K562 (cell line): Measurements from ENCODE around the gene CCDC28A. TPM values are rescaled to one million over a fixed set of nuclear protein-coding genes. Genes with fewer than 3 reads are reported as not detected.

Experiments used
- ATAC-seq: fragments of 200-7000 bp; cut with Tn5 transposase; 3 replicates; pipeline ENCODE4 v1.9.1; 2020; ENCODE audit warnings: moderate library complexity
- BruUV-seq: library from RNA; stranded (reverse); fragments of 400-500 nt; replicated peaks from 2 replicates; lab custom pipeline; 2021; lab: Mats Ljungman, UMichigan
- CTCF ChIA-PET: fragments of 300-600 bp; formaldehyde crosslinking; extraction: SDS; loops from one replicate; lab custom pipeline; 2021; ENCODE audit warnings: low intra/inter-chr PET ratio; lab: Yijun Ruan, JAX
- POLR2A ChIA-PET: fragments of 300-600, 350-650 bp; sonication (Branson Sonifier 250); formaldehyde crosslinking; extraction: SDS; loops from one replicate; lab custom pipeline; 2021; ENCODE audit warnings: antibody characterized with exemption, inconsistent platforms; lab: Yijun Ruan, JAX
- DNase-seq, 4 experiments: peaks; one replicate each; pipeline versions ENCODE4 v3.0.0 to v3.0.0-alpha.2; 2011 to 2018; ENCODE audit warnings: low spot score in 3 of 4, mixed read lengths in 3 of 4; ENCODE audit errors: extremely low read depth in 1 of 4
- FAIRE-seq: peaks from 2 replicates; lab custom pipeline; 2011; peaks lifted over from hg19 to GRCh38; lab: Jason Lieb, UNC
- H2AFZ ChIP-seq: 2 replicates; pipeline ENCODE4 v1.6.0; 2011; ENCODE audit warnings: low read depth, low read length, control low read depth, inconsistent platforms
- H3K27ac ChIP-seq: fragments of 200-600 bp; 3 replicates; pipeline ENCODE4 v1.8.0; 2011; ENCODE audit warnings: low read depth, mild to moderate bottlenecking, control low read depth, inconsistent platforms, low read length, moderate library complexity, mixed read lengths; ENCODE audit errors: extremely low read depth
- H3K27me3 ChIP-seq, 2 experiments: fragments of 300-600 bp in 1 of 2; 2 replicates in 1 of 2; 3 replicates in 1 of 2; pipeline versions ENCODE4 v1.6.0 to v1.8.0; 2011; ENCODE audit warnings: inconsistent platforms in 2 of 2, low read length in 2 of 2, mild to moderate bottlenecking in 1 of 2, mixed read lengths in 1 of 2, moderate library complexity in 1 of 2; ENCODE audit not compliant: control insufficient read depth in 2 of 2, insufficient read depth in 2 of 2
- H3K36me3 ChIP-seq: fragments of 300-600 bp; 3 replicates; pipeline ENCODE4 v1.8.0; 2011; ENCODE audit warnings: mild to moderate bottlenecking, low read length, inconsistent platforms; ENCODE audit not compliant: control insufficient read depth, insufficient read depth
- H3K4me1 ChIP-seq, 2 experiments: fragments of 200-600 bp in 1 of 2; replicated peaks in 1 of 2; 2 replicates in 1 of 2; 3 replicates in 1 of 2; pipeline versions ENCODE4 v1.5.1 to v1.8.0; 2011; ENCODE audit warnings: inconsistent platforms in 2 of 2, low read length in 2 of 2, mild to moderate bottlenecking in 1 of 2, mixed read lengths in 1 of 2, moderate library complexity in 1 of 2; ENCODE audit not compliant: control insufficient read depth in 2 of 2, insufficient read depth in 2 of 2
- H3K4me2 ChIP-seq: 2 replicates; pipeline ENCODE4 v1.6.1; 2011; ENCODE audit warnings: low read length, control low read depth, inconsistent platforms, mixed read lengths; ENCODE audit not compliant: insufficient read depth
- H3K4me3 ChIP-seq: fragments of 200-600 bp; sonication (generic), shearing (Covaris generic); 2 replicates; pipeline ENCODE4 v1.5.1; 2016; ENCODE audit warnings: control low read depth, inconsistent platforms
- H3K79me2 ChIP-seq: fragments of 200-600 bp; 3 replicates; pipeline ENCODE4 v1.8.0; 2011; ENCODE audit warnings: low read length, inconsistent platforms; ENCODE audit not compliant: control insufficient read depth, insufficient read depth
- H3K9ac ChIP-seq, 2 experiments: 2 replicates each; pipeline versions ENCODE4 v1.6.0 to v1.6.1; 2011; ENCODE audit warnings: low read depth in 2 of 2, low read length in 2 of 2, control low read depth in 1 of 2, inconsistent platforms in 1 of 2, mild to moderate bottlenecking in 1 of 2, mixed read lengths in 1 of 2; ENCODE audit not compliant: insufficient read depth in 1 of 2
- H3K9me1 ChIP-seq: one replicate; pipeline ENCODE4 v1.6.0; 2011; ENCODE audit warnings: inconsistent platforms, mild to moderate bottlenecking, low read length, moderate library complexity; ENCODE audit not compliant: control insufficient read depth, insufficient read depth
- H3K9me3 ChIP-seq: replicated peaks from 2 replicates; pipeline ENCODE4 v1.5.1; 2011; ENCODE audit warnings: low read depth, low read length, inconsistent platforms; ENCODE audit not compliant: control insufficient read depth, insufficient read depth
- H4K20me1 ChIP-seq: replicated peaks from 2 replicates; pipeline ENCODE4 v1.6.1; 2011; ENCODE audit warnings: low read length, inconsistent platforms, mixed read lengths; ENCODE audit not compliant: control insufficient read depth, insufficient read depth
- BRD9 ChIP-seq: fragments of 450-650 bp; IDR thresholded peaks from 2 replicates; pipeline ENCODE4 v1.6.1; 2018; ENCODE audit warnings: low read depth; ENCODE audit not compliant: partially characterized antibody
- CBFA2T2 ChIP-seq: fragments of 450-650 bp; conservative IDR thresholded peaks from 2 replicates; pipeline ENCODE4 v1.6.1; 2017; ENCODE audit warnings: mild to moderate bottlenecking
- CBX2 ChIP-seq: fragments of 200-600 bp; sonication (generic); IDR thresholded peaks from one replicate; pipeline ENCODE4 v1.6.1; 2012; ENCODE audit warnings: mild to moderate bottlenecking, low read length, inconsistent platforms; ENCODE audit not compliant: insufficient read depth, poor library complexity, severe bottlenecking
- GTF2A2 ChIP-seq: IDR thresholded peaks from 2 replicates; pipeline ENCODE4 v1.6.1; 2016; ENCODE audit warnings: mild to moderate bottlenecking, missing genetic modification characterization, missing compliant biosample characterization
- HNRNPL ChIP-seq: fragments of 200-400 bp; formaldehyde crosslinking; IDR thresholded peaks from 2 replicates; pipeline ENCODE4 v1.6.1; 2017; ENCODE audit warnings: low read depth, mild to moderate bottlenecking, low read length
- SIX5 ChIP-seq, 2 experiments: IDR thresholded peaks; 2 replicates each; pipeline ENCODE4 v1.6.1; 2011; ENCODE audit warnings: low read length in 2 of 2, borderline replicate concordance in 1 of 2, low read depth in 1 of 2, mild to moderate bottlenecking in 1 of 2, moderate library complexity in 1 of 2; ENCODE audit not compliant: insufficient read depth in 1 of 2
- SUPT5H ChIP-seq: fragments of 450-650 bp; IDR thresholded peaks from 2 replicates; pipeline ENCODE4 v1.6.1; 2016
- ZNF592 ChIP-seq: fragments of 450-650 bp; IDR thresholded peaks from 2 replicates; pipeline ENCODE4 v1.6.1; 2017; ENCODE audit warnings: antibody characterized with exemption, mild to moderate bottlenecking
- WGBS: fragments of 100-300 bp; shearing (Covaris generic); methylation state at CpG from one replicate; pipeline ENCODE4 v1.1.6; 2016; ENCODE audit warnings: low coverage, mixed read lengths; ENCODE audit not compliant: insufficient coverage; ENCODE audit errors: missing lambda C conversion rate; 5-methylcytosine and 5-hydroxymethylcytosine counted together
- in situ Hi-C: fragments of 300-500 bp; cut with MboI; formaldehyde crosslinking; loops from 4 replicates; pipeline ENCODE4 v1.15.0; 2018; ENCODE audit warnings: inconsistent platforms, mixed read lengths
- intact Hi-C: fragments of 100-400 bp; cut with micrococcal nuclease; formaldehyde crosslinking; loops from 2 replicates; pipeline ENCODE4 v1.14.2; 2022
- polyA plus RNA-seq, 8 experiments: library from polyadenylated mRNA; depleted of rRNA in 4 of 8; stranded (reverse) in 5 of 8; unstranded in 3 of 8; fragments of >200 nt; fragmentation: Nextera tagmentation in 2 of 8; fragmentation: Illumina TruSeq in 1 of 8; extraction: Ambion mirVana in 2 of 8; extraction: Trizol in 1 of 8; gene quantifications; 2 replicates each; pipeline versions ENCODE4 v1.2.1 to v1.2.3, GENCODE V29; 2011 to 2014; ENCODE audit warnings: inconsistent platforms in 1 of 8, missing spikeins in 1 of 8
- total RNA-seq, 7 experiments: library from RNA; depleted of rRNA in 6 of 7; stranded (reverse); fragments of >200 nt in 6 of 7; fragmentation: Illumina TruSeq in 2 of 7; extraction: Trizol in 2 of 7; gene quantifications; 2 replicates each; pipeline versions ENCODE4 v1.2.1 to v1.2.3, GENCODE V29; 2011 to 2021; ENCODE audit warnings: low replicate concordance in 1 of 7

The CCDC28A gene
- total and polyA plus RNA-seq, 9 of the 15 experiments (the other 6 are each of a cell fraction or from before 2014, with no cell fraction given): 12.6 to 35.5 (median 19.1) TPM

DNA sequence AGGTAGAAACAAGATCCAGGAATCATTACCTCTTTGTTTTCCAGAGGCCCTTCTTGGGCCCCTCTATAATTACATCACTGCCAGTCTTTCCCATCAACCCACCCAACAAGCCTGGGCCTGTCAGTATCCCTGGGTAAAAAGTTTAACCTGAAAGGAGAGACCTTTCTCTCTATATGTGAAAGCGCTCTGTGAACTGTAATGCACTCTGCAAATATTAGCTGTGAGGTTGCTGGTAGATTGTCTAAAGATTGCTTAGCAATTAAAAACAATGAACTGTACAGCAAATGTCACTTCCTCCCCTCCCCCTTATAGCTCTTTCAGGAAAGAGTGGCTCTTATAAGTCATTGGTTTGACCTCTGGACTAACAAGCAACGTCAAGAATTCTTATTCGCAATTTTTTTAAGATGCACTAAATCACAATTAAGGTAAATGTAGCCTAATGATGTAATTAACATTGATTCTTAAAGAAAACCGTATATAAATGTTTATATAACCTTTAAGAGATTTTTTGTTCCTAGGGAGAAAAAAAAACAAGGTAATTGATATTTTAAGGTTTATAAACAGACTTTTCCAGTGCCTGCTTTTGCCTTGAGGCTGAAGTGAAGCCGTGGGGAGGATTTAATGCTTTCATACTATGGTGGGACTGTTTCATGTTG, 40.7 kb downstream of the CCDC28A start:
- ATAC-seq (no peak), FAIRE-seq (no peak), DNase-seq (no peak)
- Histone ChIP-seq H3K9me1 (no peaks in the 10 kb centered on the region), H3K9ac (no peak overlapping the region), H3K4me2 (no peak overlapping the region), H4K20me1 (no peaks in the 10 kb centered on the region), H3K36me3 (no peaks in the 10 kb centered on the region), H3K27ac (no peak overlapping the region), H3K27me3 (peaks cover 19 to 26% of the 10 kb centered on the region in 2 experiments), H2AFZ (no peak overlapping the region), H3K9me3 (no peaks in the 10 kb centered on the region), H3K4me1 (no peaks in the 10 kb centered on the region), H3K4me3 (no peak overlapping the region), H3K79me2 (no peaks in the 10 kb centered on the region)
- in situ Hi-C loops (loop anchor here (10.0 kb wide), 1 partner anchor 290 kb away; no protein-coding TSS in a partner anchor), intact Hi-C loops (no loop called here)
- WGBS: 0% methylated on average over 5 of the region's 5 CpGs
- BruUV-seq: no TSS peak
- TF ChIP-seq SUPT5H: no peak
- no peak for TF ChIP-seq HNRNPL
- no peak for TF ChIP-seq GTF2A2 (tag)
- ChIA-PET CTCF (interaction anchor here (0.6 to 2.3 kb wide), 2 partner anchors 174 to 550 kb away, joined by 3 to 19 read pairs; partner anchors contain the start of gene REPS1), POLR2A (interaction anchor here (0.6 kb wide), 1 partner anchor 161 kb away, joined by 3 read pairs; no protein-coding TSS in a partner anchor)

DNA sequence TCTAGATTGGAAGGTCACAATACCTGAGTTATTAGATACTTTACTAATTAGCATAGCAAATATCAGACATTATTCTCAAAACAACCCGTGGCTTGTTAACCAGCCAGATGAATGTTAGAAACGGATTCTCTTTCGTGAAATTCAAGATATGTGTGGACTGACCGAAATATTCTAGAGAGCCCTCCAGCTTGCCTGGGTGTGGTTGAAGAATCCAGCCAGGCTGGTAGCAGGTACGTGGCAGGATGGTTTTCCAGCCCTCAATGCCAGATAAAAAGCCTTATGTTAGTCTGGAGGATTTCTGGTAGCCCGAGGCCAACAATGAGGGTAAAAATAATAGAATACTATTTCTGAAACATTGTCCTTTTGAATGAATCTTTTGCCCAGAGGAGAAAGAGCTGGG, 41.7 kb downstream of the CCDC28A start:
- Histone ChIP-seq H3K9ac (no peak overlapping the region), H3K27me3 (peaks cover 24 to 35% of the 10 kb centered on the region in 2 experiments), H3K9me1 (no peaks in the 10 kb centered on the region), H2AFZ (no peak overlapping the region), H3K9me3 (no peaks in the 10 kb centered on the region), H3K79me2 (no peaks in the 10 kb centered on the region), H4K20me1 (no peaks in the 10 kb centered on the region), H3K4me2 (no peak overlapping the region), H3K27ac (no peak overlapping the region), H3K4me1 (no peaks in the 10 kb centered on the region), H3K36me3 (no peaks in the 10 kb centered on the region), H3K4me3 (no peak overlapping the region)
- in situ Hi-C loops (loop anchor here (5.0 to 10.0 kb wide), 3 partner anchors 172 to 542 kb away; partner anchors contain the start of gene REPS1), intact Hi-C loops (no loop called here)
- ChIA-PET POLR2A (no interaction called here), CTCF (interaction anchor here (1.0 to 2.3 kb wide), 2 partner anchors 549 to 1180 kb away, joined by 3 to 19 read pairs; no protein-coding TSS in a partner anchor)
- ATAC-seq (no peak), DNase-seq (no peak), FAIRE-seq (no peak)
- WGBS: 2% methylated on average over 6 of the region's 6 CpGs
- BruUV-seq: no TSS peak
- TF ChIP-seq ZNF592 (no peak), CBFA2T2 (no peak), SIX5 (IDR thresholded peaks at IDR 0.05; ENCODE audit: borderline replicate concordance in 1 of 2, insufficient read depth in 1 of 2, low read depth in 1 of 2, low read length in 2 of 2) (no peak), CBX2 (no peak), BRD9 (no peak)
